WTC11 (cell line): ENCODE data around the gene PLCL2. TPM values are rescaled to one million over a fixed set of nuclear protein-coding genes. Genes with fewer than 3 reads are reported as not detected.

Experiments used
- ATAC-seq: fragments of 200-7000 bp; cut with Tn5 transposase; 2 replicates; pipeline ENCODE4 v1.10.0; 2021; ENCODE audit warnings: mild to moderate bottlenecking, moderate library complexity
- CTCF ChIA-PET: fragments of 300-600 bp; sonication (Branson Sonifier 250); formaldehyde crosslinking; loops from one replicate; lab custom pipeline; 2021; ENCODE audit warnings: antibody characterized with exemption; lab: Charles Lee
- POLR2A ChIA-PET: fragments of 350-600 bp; sonication (Branson Sonifier 250); formaldehyde crosslinking; loops from one replicate; lab custom pipeline; 2021; ENCODE audit warnings: antibody characterized with exemption; lab: Charles Lee
- DNase-seq: peaks from one replicate; pipeline ENCODE4 v3.0.0; 2021; ENCODE audit warnings: low spot score
- H3K27ac Mint-ChIP-seq: 2 replicates; pipeline ENCODE4 v1.8.0; 2021; ENCODE audit warnings: mixed read lengths
- H3K27me3 Mint-ChIP-seq: 2 replicates; pipeline ENCODE4 v1.8.0; 2021; ENCODE audit warnings: low read depth, mild to moderate bottlenecking, moderate library complexity, mixed read lengths
- H3K36me3 Mint-ChIP-seq: 2 replicates; pipeline ENCODE4 v1.8.0; 2021; ENCODE audit warnings: mixed read lengths
- H3K4me1 Mint-ChIP-seq: 2 replicates; pipeline ENCODE4 v1.8.0; 2022; ENCODE audit warnings: mixed read lengths
- H3K4me3 Mint-ChIP-seq: 2 replicates; pipeline ENCODE4 v1.8.0; 2021; ENCODE audit warnings: mild to moderate bottlenecking, moderate library complexity, mixed read lengths
- H3K9me3 Mint-ChIP-seq: 2 replicates; pipeline ENCODE4 v1.8.0; 2021; ENCODE audit warnings: mixed read lengths
- ARID4B ChIP-seq: sonication (generic); formaldehyde crosslinking; IDR thresholded peaks from 2 replicates; pipeline ENCODE4 v1.8.0; 2023; ENCODE audit warnings: missing genetic modification reagents, mild to moderate bottlenecking, borderline replicate concordance
- ATF6 ChIP-seq: sonication (generic); formaldehyde crosslinking; IDR thresholded peaks from 2 replicates; pipeline ENCODE4 v1.8.1; 2023; ENCODE audit warnings: mild to moderate bottlenecking, missing genetic modification reagents
- CDX4 ChIP-seq: fragments of 250-450 bp; sonication (Bioruptor Pico); IDR thresholded peaks from 2 replicates; pipeline ENCODE4 v1.9.0; 2021; ENCODE audit warnings: moderate library complexity, mild to moderate bottlenecking, inconsistent platforms, borderline replicate concordance
- E2F1 ChIP-seq: sonication (generic); formaldehyde crosslinking; IDR thresholded peaks from 2 replicates; pipeline ENCODE4 v1.8.0; 2022; ENCODE audit warnings: mild to moderate bottlenecking, missing genetic modification reagents
- FOXK1 ChIP-seq: sonication (generic); formaldehyde crosslinking; IDR thresholded peaks from 2 replicates; pipeline ENCODE4 v1.8.0; 2022; ENCODE audit warnings: mild to moderate bottlenecking, moderate library complexity, missing genetic modification reagents
- GTF2I ChIP-seq: fragments of 250-450 bp; sonication (Bioruptor Pico); conservative IDR thresholded peaks from 2 replicates; pipeline ENCODE4 v1.4.0; 2021; ENCODE audit warnings: mild to moderate bottlenecking
- HMGA2 ChIP-seq: fragments of 250-450 bp; sonication (Bioruptor Pico); IDR thresholded peaks from 2 replicates; pipeline ENCODE4 v1.4.0; 2021; ENCODE audit warnings: mild to moderate bottlenecking, moderate library complexity
- IRF1 ChIP-seq: sonication (generic); formaldehyde crosslinking; IDR thresholded peaks from 2 replicates; pipeline ENCODE4 v1.8.0; 2023; ENCODE audit warnings: missing genetic modification reagents
- MLX ChIP-seq: sonication (generic); formaldehyde crosslinking; IDR thresholded peaks from 2 replicates; pipeline ENCODE4 v1.8.1; 2023; ENCODE audit warnings: mild to moderate bottlenecking, missing genetic modification reagents, moderate library complexity
- NFYB ChIP-seq: sonication (generic); formaldehyde crosslinking; conservative IDR thresholded peaks from 2 replicates; pipeline ENCODE4 v1.8.0; 2022; ENCODE audit warnings: low read depth, missing genetic modification reagents
- SMAD4 ChIP-seq: sonication (generic); formaldehyde crosslinking; IDR thresholded peaks from 2 replicates; pipeline ENCODE4 v1.8.0; 2022; ENCODE audit warnings: mild to moderate bottlenecking, missing genetic modification reagents
- TP53 ChIP-seq: sonication (generic); formaldehyde crosslinking; IDR thresholded peaks from 2 replicates; pipeline ENCODE4 v1.8.1; 2023; ENCODE audit warnings: mild to moderate bottlenecking, missing genetic modification reagents
- ZBTB21 ChIP-seq: sonication (generic); formaldehyde crosslinking; IDR thresholded peaks from 2 replicates; pipeline ENCODE4 v1.8.1; 2023; ENCODE audit warnings: mild to moderate bottlenecking, missing genetic modification reagents, borderline replicate concordance
- ZBTB43 ChIP-seq: sonication (generic); formaldehyde crosslinking; IDR thresholded peaks from 2 replicates; pipeline ENCODE4 v1.8.1; 2023; ENCODE audit warnings: mild to moderate bottlenecking, missing genetic modification reagents
- ZMAT4 ChIP-seq: fragments of 250-450 bp; sonication (Bioruptor Pico); IDR thresholded peaks from 2 replicates; pipeline ENCODE4 v1.9.0; 2021; ENCODE audit warnings: mild to moderate bottlenecking
- ZNF263 ChIP-seq: sonication (generic); formaldehyde crosslinking; IDR thresholded peaks from 2 replicates; pipeline ENCODE4 v1.8.1; 2022; ENCODE audit warnings: low read depth, mild to moderate bottlenecking, moderate library complexity, missing genetic modification reagents
- ZSCAN18 ChIP-seq: fragments of 250-450 bp; sonication (Bioruptor Pico); IDR thresholded peaks from 2 replicates; pipeline ENCODE4 v2.1.2; 2022; ENCODE audit warnings: mild to moderate bottlenecking, moderate library complexity
- total RNA-seq: library from RNA; stranded (reverse); gene quantifications from 3 replicates; pipeline ENCODE4 v1.2.3, GENCODE V29; 2021

PLCL2 gene
- total RNA-seq, 1 experiment from 2014 or later, result 11.8 TPM

- TF ChIP-seq ZSCAN18 (CRISPR knock-in tag) (no peak), MLX (CRISPR knock-in tag) (no peak), ZMAT4 (no peak)
These were observed 47.2 kb upstream of the PLCL2 start (continued) for GRCh38 chr3:16837602-16838001.

GRCh38 chr3:16838561-16838960 lies 46.2 kb upstream of the PLCL2 start:
- ChIA-PET POLR2A (no interaction called here), CTCF (interaction anchor here (1.9 kb wide), 1 partner anchor 46 kb away, joined by 7 read pairs; the partner anchor contains the start of gene PLCL2)
- ATAC-seq (no peak), DNase-seq (no peak)
- TF ChIP-seq ARID4B (no peak), FOXK1 (CRISPR knock-in tag) (no peak), IRF1 (CRISPR knock-in tag) (no peak), ZBTB43 (CRISPR knock-in tag) (no peak)
- H3K4me1 Mint-ChIP-seq, result peaks cover 49% of the 10 kb centered on the region
- no peak overlapping the region for H3K4me3 Mint-ChIP-seq
- H3K27ac Mint-ChIP-seq, result no peak overlapping the region
- no peaks in the 10 kb centered on the region for H3K27me3 Mint-ChIP-seq
- no peaks in the 10 kb centered on the region for H3K36me3 Mint-ChIP-seq
- no peaks in the 10 kb centered on the region for H3K9me3 Mint-ChIP-seq

- POLR2A ChIA-PET, result interaction anchor here (0.6 kb wide), 1 partner anchor 543 kb away, joined by 4 read pairs; no protein-coding TSS in a partner anchor
- CTCF ChIA-PET, result interaction anchor here (1.9 kb wide), 1 partner anchor 32 kb away, joined by 4 read pairs; no protein-coding TSS in a partner anchor
- ATAC-seq (peak; percentile 69), DNase-seq (peak; percentile 15)
- H3K4me3 Mint-ChIP-seq, result no peak overlapping the region
- no peaks in the 10 kb centered on the region for H3K9me3 Mint-ChIP-seq
- no peaks in the 10 kb centered on the region for H3K36me3 Mint-ChIP-seq
- no peak overlapping the region for H3K27ac Mint-ChIP-seq
- H3K27me3 Mint-ChIP-seq, result no peaks in the 10 kb centered on the region
- H3K4me1 Mint-ChIP-seq, result peaks cover 47% of the 10 kb centered on the region
- no peak for TF ChIP-seq ZBTB21 (CRISPR knock-in tag)
- TF ChIP-seq GTF2I (CRISPR knock-in tag), result no peak
- no peak for TF ChIP-seq ATF6
- no peak for TF ChIP-seq NFYB
- TF ChIP-seq E2F1 (CRISPR knock-in tag), result no peak
- no peak for TF ChIP-seq SMAD4 (CRISPR knock-in tag)
- no peak for TF ChIP-seq ZNF263
- no peak for TF ChIP-seq CDX4
- no peak for TF ChIP-seq MLX (CRISPR knock-in tag)
- no peak for TF ChIP-seq TP53
- TF ChIP-seq HMGA2 (CRISPR knock-in tag), result no peak
These were observed 45.3 kb upstream of the PLCL2 start for GRCh38 chr3:16839271-16840100.
